SW 1271 (cell line): Measurements from ENCODE around the gene CIT.
"Not testable (repeated sequence)": the region's sequence is repeated elsewhere in the genome, so short reads cannot be mapped to it uniquely, and the experiment has no call there.

ENCODE experiments used
- DNase-seq, 2 experiments: peaks; one replicate each; lab custom pipeline; 2025; lab: John Stamatoyannopoulos, UW

Gene CIT

GRCh38 chr12:119678459-119678858, 198.7 kb downstream of the CIT start:
- no peak for DNase-seq

- DNase-seq = no peak
Measured at GRCh38 chr12:119676573-119676972, 200.5 kb downstream of the CIT start.

- no peak for DNase-seq
Measured at GRCh38 chr12:119676022-119676421, 201.1 kb downstream of the CIT start.

GRCh38 chr12:119674560-119674959, 202.6 kb downstream of the CIT start:
- no peak for DNase-seq

- no peak for DNase-seq
Measured at GRCh38 chr12:119673634-119674033, 203.5 kb downstream of the CIT start.

- no peak for DNase-seq
Measured at GRCh38 chr12:119672194-119672593, 204.9 kb downstream of the CIT start.

- no peak for DNase-seq
Measured at GRCh38 chr12:119671070-119671469, 206.1 kb downstream of the CIT start.

GRCh38 chr12:119669744-119670472, 207.2 kb downstream of the CIT start:
- DNase-seq = no peak

GRCh38 chr12:119668324-119668841, 208.7 kb downstream of the CIT start:
- no peak for DNase-seq

- peak; percentile 91 to 96 for DNase-seq
Measured at GRCh38 chr12:119667577-119668323, 209.4 kb downstream of the CIT start, which contains the start of gene PRKAB1. PRKAB1 (plus strand) TSS chr12:119668133; CDS start chr12:119668245, 112 bp downstream.

- no peak for DNase-seq
Measured at GRCh38 chr12:119666900-119667576, 210.1 kb downstream of the CIT start.

- no peak for DNase-seq
Measured at GRCh38 chr12:119666226-119666795, 210.8 kb downstream of the CIT start.

GRCh38 chr12:119665164-119665929, 211.8 kb downstream of the CIT start:
- DNase-seq = no peak

GRCh38 chr12:119664642-119665041, 212.5 kb downstream of the CIT start:
- DNase-seq = no peak

GRCh38 chr12:119661882-119662281, 215.2 kb downstream of the CIT start:
- DNase-seq = no peak

GRCh38 chr12:119660076-119660475, 217.0 kb downstream of the CIT start:
- DNase-seq = no peak

GRCh38 chr12:119659289-119659897, 217.7 kb downstream of the CIT start:
- DNase-seq = peak in 1 of 2 experiments; percentile 37

GRCh38 chr12:119658166-119658565, 219.0 kb downstream of the CIT start:
- not testable (repeated sequence) for DNase-seq

GRCh38 chr12:119657001-119657400, 220.1 kb downstream of the CIT start:
- not testable (repeated sequence) for DNase-seq

GRCh38 chr12:119652665-119653064, 224.5 kb downstream of the CIT start:
- no peak for DNase-seq
